A549 (cell line): ENCODE measurements around the gene GRIK2. TPM values are rescaled to one million over a fixed set of nuclear protein-coding genes. Genes with fewer than 3 reads are reported as not detected.

Source experiments
- ATAC-seq, 2 experiments: fragments of 200-7000 bp in 1 of 2; fragments of >200 bp in 1 of 2; cut with Nextera tagmentation in 1 of 2; cut with Tn5 transposase in 1 of 2; 3 replicates each; pipeline versions ENCODE4 v1.8.0 to v1.9.1; 2018 to 2020; ENCODE audit warnings: mild to moderate bottlenecking in 1 of 2, moderate library complexity in 1 of 2
- CTCF ChIA-PET: fragments of 300-600 bp; sonication (Branson Sonifier 250); formaldehyde crosslinking; extraction: SDS; loops from one replicate; lab custom pipeline; 2021; ENCODE audit warnings: antibody characterized with exemption, inconsistent platforms; lab: Yijun Ruan, JAX
- POLR2A ChIA-PET: fragments of 350-600 bp; formaldehyde crosslinking; extraction: SDS; loops from one replicate; lab custom pipeline; 2021; ENCODE audit warnings: antibody characterized with exemption, inconsistent platforms; lab: Yijun Ruan, JAX
- DNase-seq, 2 experiments: peaks; one replicate each; pipeline versions ENCODE4 v3.0.0 to v3.0.0-alpha.2; 2011 to 2016; ENCODE audit warnings: low read depth in 1 of 2, low spot score in 1 of 2
- FAIRE-seq: peaks from 2 replicates; lab custom pipeline; 2011; peaks lifted over from hg19 to GRCh38; lab: Jason Lieb, UNC
- H3K27ac ChIP-seq, 2 experiments: fragments of >200 bp; sonication (Bioruptor Twin); formaldehyde crosslinking; 3 replicates each; pipeline ENCODE4 v1.5.1; 2016 to 2017
- H3K4me1 ChIP-seq: fragments of >200 bp; sonication (Bioruptor Twin); formaldehyde crosslinking; 3 replicates; pipeline ENCODE4 v1.6.1; 2016
- H3K4me2 ChIP-seq: fragments of >200 bp; sonication (Bioruptor Twin); formaldehyde crosslinking; 3 replicates; pipeline ENCODE4 v1.6.1; 2016
- H3K4me3 ChIP-seq: fragments of >200 bp; sonication (Bioruptor Twin); formaldehyde crosslinking; 3 replicates; pipeline ENCODE4 v1.5.1; 2016
- H3K9me3 ChIP-seq: fragments of >200 bp; sonication (Bioruptor Twin); formaldehyde crosslinking; 3 replicates; pipeline ENCODE4 v1.6.1; 2016
- GATA3 ChIP-seq: IDR thresholded peaks from 2 replicates; pipeline ENCODE4 v1.6.1; 2012; ENCODE audit warnings: borderline replicate concordance
- JUNB ChIP-seq: fragments of >200 bp; sonication (Bioruptor Twin); formaldehyde crosslinking; IDR thresholded peaks from 2 replicates; pipeline ENCODE4 v1.6.1; 2016
- KDM1A ChIP-seq: fragments of 200-600 bp; sonication (generic); IDR thresholded peaks from 2 replicates; pipeline ENCODE4 v1.6.1; 2016; ENCODE audit warnings: low read depth, mild to moderate bottlenecking
- MAFK ChIP-seq: fragments of 450-650 bp; IDR thresholded peaks from 2 replicates; pipeline ENCODE4 v1.6.1; 2014; ENCODE audit not compliant: partially characterized antibody
- MYC ChIP-seq: IDR thresholded peaks from 2 replicates; pipeline ENCODE4 v1.6.1; 2012; ENCODE audit warnings: mild to moderate bottlenecking, inconsistent platforms, low read length, improper control_type of control experiment, borderline replicate concordance
- POLR2AphosphoS2 ChIP-seq: conservative IDR thresholded peaks from 2 replicates; pipeline ENCODE4 v1.6.1; 2012; ENCODE audit warnings: low read length, improper control_type of control experiment, inconsistent platforms
- RAD21 ChIP-seq, 2 experiments: fragments of >200 bp in 1 of 2; sonication (Bioruptor Twin) in 1 of 2; formaldehyde crosslinking in 1 of 2; IDR thresholded peaks in 1 of 2; conservative IDR thresholded peaks in 1 of 2; 2 replicates in 1 of 2; 3 replicates in 1 of 2; pipeline ENCODE4 v1.6.1; 2012 to 2018; ENCODE audit warnings: inconsistent platforms in 1 of 2
- RARB ChIP-seq: fragments of 250-450 bp; sonication (Bioruptor Pico); IDR thresholded peaks from 2 replicates; pipeline ENCODE4 v1.8.0; 2021; ENCODE audit warnings: mild to moderate bottlenecking, moderate library complexity
- RCOR1 ChIP-seq: fragments of 150-350 bp; IDR thresholded peaks from 2 replicates; pipeline ENCODE4 v1.6.1; 2014; ENCODE audit warnings: antibody characterized with exemption, low read length, low read depth
- RFX5 ChIP-seq: fragments of 450-650 bp; IDR thresholded peaks from 2 replicates; pipeline ENCODE4 v1.7.1; 2014; ENCODE audit warnings: antibody characterized with exemption, mild to moderate bottlenecking, moderate library complexity
- SMC3 ChIP-seq: fragments of >200 bp; sonication (Bioruptor Twin); formaldehyde crosslinking; IDR thresholded peaks from 3 replicates; pipeline ENCODE4 v1.6.1; 2018; ENCODE audit warnings: inconsistent platforms
- TP53 ChIP-seq: fragments of 250-450 bp; sonication (Bioruptor Pico); IDR thresholded peaks from 2 replicates; pipeline ENCODE4 v1.5.0; 2021; ENCODE audit warnings: mild to moderate bottlenecking, moderate library complexity
- WGBS: methylation state at CpG from one replicate; pipeline ENCODE4 v1.1.6; 2017; ENCODE audit errors: missing lambda C conversion rate; 5-methylcytosine and 5-hydroxymethylcytosine counted together
- polyA plus RNA-seq, 4 experiments: library from polyadenylated mRNA; depleted of rRNA in 3 of 4; stranded (reverse); fragments of >200 nt; fragmentation: RNase III in 1 of 4; extraction: RNeasy Plus Mini Kit Qiagen cat#74134 plus additional on column Dnase treatment in 1 of 4; gene quantifications; 2 replicates in 3 of 4; 3 replicates in 1 of 4; pipeline ENCODE4 v1.2.3, GENCODE V29; 2011 to 2017
- TF ChIP-seq, protein P1 (sequence below): fragments of 200-600 bp; sonication (generic); IDR thresholded peaks from 2 replicates; pipeline ENCODE4 v1.6.1; 2016; ENCODE audit warnings: antibody characterized with exemption, mild to moderate bottlenecking, moderate library complexity
- TF ChIP-seq, protein P2 (sequence below): fragments of >200 bp; sonication (Bioruptor Twin); formaldehyde crosslinking; IDR thresholded peaks from 3 replicates; pipeline ENCODE4 v1.5.1; 2016

The GRIK2 gene
- polyA plus RNA-seq, 2 of the 4 experiments (the other 2 are of a cell fraction) = 0.56 to 0.65 TPM

- no peaks in the 10 kb centered on the region for H3K9me3 ChIP-seq
- POLR2A ChIA-PET = no interaction called here
- no peak for ATAC-seq
- CTCF ChIA-PET = no interaction called here
- no peak for FAIRE-seq
- H3K27ac ChIP-seq = no peak overlapping the region
- no peak overlapping the region for H3K4me3 ChIP-seq
- 0 out of 3 replicates have a peak, but pooled peaks cover 4% of the 10 kb centered on the region for H3K4me1 ChIP-seq
- H3K4me2 ChIP-seq = no peak overlapping the region
- no peak for DNase-seq
- TF ChIP-seq MYC = no peak
- TF ChIP-seq KDM1A = no peak
- 0 out of 3 replicates have a peak, but pooled peaks have one; percentile 11 for TF ChIP-seq SMC3
- TF ChIP-seq, all 56 proteins: peak for 1
Measured at GRCh38 chr6:101395345-101395744, 1.8 kb downstream of the GRIK2 start.

DNA sequence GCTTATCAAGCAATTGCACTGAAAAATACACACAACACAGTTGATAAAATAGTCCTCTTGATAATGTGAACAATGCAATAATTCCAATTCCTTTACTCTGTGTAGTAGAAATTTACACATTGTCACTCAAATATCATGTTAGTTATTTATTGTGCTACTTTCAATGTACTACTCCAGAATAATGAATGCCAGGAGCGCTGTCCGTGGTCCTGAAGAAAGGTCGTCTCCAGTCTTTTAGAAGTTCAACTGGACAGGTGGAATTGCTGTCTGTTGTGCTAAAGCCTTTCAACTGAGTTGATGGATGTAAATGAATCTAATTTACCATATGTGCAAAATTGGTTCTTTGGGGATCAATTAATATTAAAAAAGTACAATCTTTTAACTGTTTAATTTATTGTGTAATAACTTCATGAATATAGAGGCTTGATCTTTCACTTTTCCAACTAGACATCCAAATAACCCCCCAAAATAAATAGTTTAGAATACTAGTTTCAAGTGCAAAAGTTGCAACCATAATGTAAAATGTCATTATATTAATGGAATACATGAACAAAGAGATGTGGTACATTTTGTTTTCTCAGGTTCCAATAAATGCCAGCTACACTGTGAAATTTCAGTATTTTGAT lies 3.2 kb downstream of the GRIK2 start:
- WGBS = 2% methylated on average over 3 of the region's 3 CpGs
- H3K4me2 ChIP-seq = no peak overlapping the region
- H3K27ac ChIP-seq = no peak overlapping the region
- TF ChIP-seq RFX5 = no peak
- TF ChIP-seq, protein P1, sequence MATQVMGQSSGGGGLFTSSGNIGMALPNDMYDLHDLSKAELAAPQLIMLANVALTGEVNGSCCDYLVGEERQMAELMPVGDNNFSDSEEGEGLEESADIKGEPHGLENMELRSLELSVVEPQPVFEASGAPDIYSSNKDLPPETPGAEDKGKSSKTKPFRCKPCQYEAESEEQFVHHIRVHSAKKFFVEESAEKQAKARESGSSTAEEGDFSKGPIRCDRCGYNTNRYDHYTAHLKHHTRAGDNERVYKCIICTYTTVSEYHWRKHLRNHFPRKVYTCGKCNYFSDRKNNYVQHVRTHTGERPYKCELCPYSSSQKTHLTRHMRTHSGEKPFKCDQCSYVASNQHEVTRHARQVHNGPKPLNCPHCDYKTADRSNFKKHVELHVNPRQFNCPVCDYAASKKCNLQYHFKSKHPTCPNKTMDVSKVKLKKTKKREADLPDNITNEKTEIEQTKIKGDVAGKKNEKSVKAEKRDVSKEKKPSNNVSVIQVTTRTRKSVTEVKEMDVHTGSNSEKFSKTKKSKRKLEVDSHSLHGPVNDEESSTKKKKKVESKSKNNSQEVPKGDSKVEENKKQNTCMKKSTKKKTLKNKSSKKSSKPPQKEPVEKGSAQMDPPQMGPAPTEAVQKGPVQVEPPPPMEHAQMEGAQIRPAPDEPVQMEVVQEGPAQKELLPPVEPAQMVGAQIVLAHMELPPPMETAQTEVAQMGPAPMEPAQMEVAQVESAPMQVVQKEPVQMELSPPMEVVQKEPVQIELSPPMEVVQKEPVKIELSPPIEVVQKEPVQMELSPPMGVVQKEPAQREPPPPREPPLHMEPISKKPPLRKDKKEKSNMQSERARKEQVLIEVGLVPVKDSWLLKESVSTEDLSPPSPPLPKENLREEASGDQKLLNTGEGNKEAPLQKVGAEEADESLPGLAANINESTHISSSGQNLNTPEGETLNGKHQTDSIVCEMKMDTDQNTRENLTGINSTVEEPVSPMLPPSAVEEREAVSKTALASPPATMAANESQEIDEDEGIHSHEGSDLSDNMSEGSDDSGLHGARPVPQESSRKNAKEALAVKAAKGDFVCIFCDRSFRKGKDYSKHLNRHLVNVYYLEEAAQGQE = peak; percentile 96
- TF ChIP-seq, all 56 proteins: peak for 1
- no peak for FAIRE-seq
- no peaks in the 10 kb centered on the region for H3K9me3 ChIP-seq
- H3K4me1 ChIP-seq = 0 out of 3 replicates have a peak, but pooled peaks cover 4% of the 10 kb centered on the region
- ChIA-PET POLR2A (no interaction called here), CTCF (no interaction called here)
- no peak overlapping the region for H3K4me3 ChIP-seq
- ATAC-seq = no peak
- peak in 1 of 2 experiments; percentile 34 for DNase-seq

DNA sequence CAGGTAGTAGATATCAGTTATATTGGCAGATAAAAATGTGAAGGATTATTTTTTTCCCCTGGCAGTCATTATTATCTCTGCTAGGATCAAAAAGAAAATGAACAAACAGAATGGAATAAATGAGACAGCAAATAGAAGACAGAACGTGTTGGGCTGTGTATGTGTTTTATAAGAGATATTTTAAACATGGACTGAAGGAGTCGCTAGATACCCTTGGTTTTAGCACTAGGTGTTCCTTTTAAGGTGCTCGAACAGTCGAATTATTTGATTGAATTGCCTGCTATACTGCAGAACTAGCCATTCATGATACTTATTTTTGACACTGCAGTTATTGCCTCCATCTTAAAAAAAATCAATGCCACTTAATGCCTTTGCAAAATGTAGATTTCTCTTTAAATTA lies 3.7 kb downstream of the GRIK2 start:
- ChIA-PET POLR2A (no interaction called here), CTCF (no interaction called here)
- no peak overlapping the region for H3K4me2 ChIP-seq
- no peak overlapping the region for H3K27ac ChIP-seq
- WGBS = under 1% methylated on average over 4 of the region's 4 CpGs
- H3K9me3 ChIP-seq = no peaks in the 10 kb centered on the region
- peak in 1 of 2 experiments; percentile 30 for DNase-seq
- no peak for FAIRE-seq
- H3K4me1 ChIP-seq = 0 out of 3 replicates have a peak, but pooled peaks cover 4% of the 10 kb centered on the region
- no peak for ATAC-seq
- TF ChIP-seq RAD21 (conservative IDR thresholded peaks at IDR 0.05 in 1 of 2, IDR thresholded peaks at IDR 0.05 in 1 of 2) (peak in 1 of 2 experiments; percentile 41; a peak in 3 of 5 replicates), RARB (CRISPR knock-in tag) (no peak), MAFK (no peak), GATA3 (no peak), JUNB (no peak)
- TF ChIP-seq, protein P2, sequence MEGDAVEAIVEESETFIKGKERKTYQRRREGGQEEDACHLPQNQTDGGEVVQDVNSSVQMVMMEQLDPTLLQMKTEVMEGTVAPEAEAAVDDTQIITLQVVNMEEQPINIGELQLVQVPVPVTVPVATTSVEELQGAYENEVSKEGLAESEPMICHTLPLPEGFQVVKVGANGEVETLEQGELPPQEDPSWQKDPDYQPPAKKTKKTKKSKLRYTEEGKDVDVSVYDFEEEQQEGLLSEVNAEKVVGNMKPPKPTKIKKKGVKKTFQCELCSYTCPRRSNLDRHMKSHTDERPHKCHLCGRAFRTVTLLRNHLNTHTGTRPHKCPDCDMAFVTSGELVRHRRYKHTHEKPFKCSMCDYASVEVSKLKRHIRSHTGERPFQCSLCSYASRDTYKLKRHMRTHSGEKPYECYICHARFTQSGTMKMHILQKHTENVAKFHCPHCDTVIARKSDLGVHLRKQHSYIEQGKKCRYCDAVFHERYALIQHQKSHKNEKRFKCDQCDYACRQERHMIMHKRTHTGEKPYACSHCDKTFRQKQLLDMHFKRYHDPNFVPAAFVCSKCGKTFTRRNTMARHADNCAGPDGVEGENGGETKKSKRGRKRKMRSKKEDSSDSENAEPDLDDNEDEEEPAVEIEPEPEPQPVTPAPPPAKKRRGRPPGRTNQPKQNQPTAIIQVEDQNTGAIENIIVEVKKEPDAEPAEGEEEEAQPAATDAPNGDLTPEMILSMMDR = peak; percentile 17; the same call in 1 of the 3 replicates
- H3K4me3 ChIP-seq = no peak overlapping the region

- no peak overlapping the region for H3K4me2 ChIP-seq
- no peaks in the 10 kb centered on the region for H3K9me3 ChIP-seq
- FAIRE-seq (no peak), ATAC-seq (no peak), DNase-seq (no peak)
- no peak overlapping the region for H3K27ac ChIP-seq
- POLR2A ChIA-PET = no interaction called here
- WGBS = 70% methylated on average over 43 of the region's 43 CpGs
- no peak overlapping the region for H3K4me3 ChIP-seq
- TF ChIP-seq, protein P2 = no peak
- TF ChIP-seq RCOR1 (no peak), TP53 (no peak), POLR2AphosphoS2 (no peak)
- no peaks in the 10 kb centered on the region for H3K4me1 ChIP-seq
- CTCF ChIA-PET = no interaction called here
Measured at GRCh38 chr6:101398716-101399615, 5.5 kb downstream of the GRIK2 start.
